ENCODE measurements around the gene MAD1L1.

MAD1L1 gene

DNA sequence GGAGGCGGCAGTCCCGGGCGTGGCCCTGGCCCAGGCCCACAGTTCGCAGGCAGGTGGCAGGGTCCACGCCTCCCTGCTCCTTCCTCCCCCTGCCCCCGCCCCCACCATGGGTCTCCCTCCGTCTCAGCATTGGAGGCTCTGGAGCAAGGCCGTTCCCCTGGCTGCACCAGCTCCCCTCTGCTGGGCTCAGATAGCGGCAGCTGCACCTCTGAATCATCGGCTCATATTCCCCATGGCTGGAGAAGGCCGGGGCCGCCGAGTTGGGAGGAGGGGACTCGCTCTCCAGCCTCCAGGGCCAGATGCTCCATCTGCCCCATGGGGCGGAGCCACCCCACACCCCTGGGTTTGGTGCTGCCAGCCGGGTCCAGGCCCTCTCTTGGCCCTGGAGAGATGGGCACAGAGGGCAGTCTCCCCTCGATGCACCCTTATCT, 417.7 kb downstream of the MAD1L1 start:
- no peak for DNase-seq (ENCODE audit: low spot score)

DNA sequence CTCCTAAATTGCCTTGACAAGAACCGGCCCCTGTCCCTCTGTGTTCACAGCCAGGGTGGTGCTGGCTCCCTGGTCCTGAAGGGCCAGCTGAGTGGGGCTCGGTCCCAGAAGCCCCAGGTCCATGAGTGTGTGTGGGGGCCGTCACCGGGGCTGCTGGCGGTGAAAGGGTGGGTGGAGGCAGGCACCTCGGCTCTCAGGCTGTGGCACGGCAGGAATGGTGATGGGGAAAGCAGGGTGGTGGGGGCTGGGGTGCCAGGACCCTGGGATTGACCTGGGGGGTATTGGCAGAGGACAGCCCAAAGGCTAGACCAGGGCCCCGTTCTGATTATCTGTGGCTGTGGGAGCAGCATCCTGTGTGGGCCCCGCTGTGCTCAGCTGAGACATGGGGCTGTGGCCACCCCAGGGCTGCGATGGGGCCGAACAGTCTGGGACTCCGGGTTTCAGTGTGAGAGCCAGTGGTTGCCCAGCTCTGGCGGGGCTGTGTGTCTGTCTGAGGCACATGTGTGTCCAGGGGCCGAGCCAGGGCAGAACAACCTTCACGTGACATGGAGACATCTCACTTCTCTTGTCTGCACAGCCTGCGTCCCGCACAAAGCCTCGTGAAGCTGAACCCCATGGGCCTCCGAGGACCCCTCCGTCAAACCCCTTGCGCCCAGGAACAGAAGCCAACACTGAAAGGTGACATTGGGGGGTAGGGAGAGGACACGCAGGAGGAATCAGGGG, 418.5 kb downstream of the MAD1L1 start:
- no peak for DNase-seq (ENCODE audit: low spot score)

GRCh38 chr7:1813394-1814088, 419.2 kb downstream of the MAD1L1 start:
- no peak for DNase-seq (ENCODE audit: low spot score)

DNA sequence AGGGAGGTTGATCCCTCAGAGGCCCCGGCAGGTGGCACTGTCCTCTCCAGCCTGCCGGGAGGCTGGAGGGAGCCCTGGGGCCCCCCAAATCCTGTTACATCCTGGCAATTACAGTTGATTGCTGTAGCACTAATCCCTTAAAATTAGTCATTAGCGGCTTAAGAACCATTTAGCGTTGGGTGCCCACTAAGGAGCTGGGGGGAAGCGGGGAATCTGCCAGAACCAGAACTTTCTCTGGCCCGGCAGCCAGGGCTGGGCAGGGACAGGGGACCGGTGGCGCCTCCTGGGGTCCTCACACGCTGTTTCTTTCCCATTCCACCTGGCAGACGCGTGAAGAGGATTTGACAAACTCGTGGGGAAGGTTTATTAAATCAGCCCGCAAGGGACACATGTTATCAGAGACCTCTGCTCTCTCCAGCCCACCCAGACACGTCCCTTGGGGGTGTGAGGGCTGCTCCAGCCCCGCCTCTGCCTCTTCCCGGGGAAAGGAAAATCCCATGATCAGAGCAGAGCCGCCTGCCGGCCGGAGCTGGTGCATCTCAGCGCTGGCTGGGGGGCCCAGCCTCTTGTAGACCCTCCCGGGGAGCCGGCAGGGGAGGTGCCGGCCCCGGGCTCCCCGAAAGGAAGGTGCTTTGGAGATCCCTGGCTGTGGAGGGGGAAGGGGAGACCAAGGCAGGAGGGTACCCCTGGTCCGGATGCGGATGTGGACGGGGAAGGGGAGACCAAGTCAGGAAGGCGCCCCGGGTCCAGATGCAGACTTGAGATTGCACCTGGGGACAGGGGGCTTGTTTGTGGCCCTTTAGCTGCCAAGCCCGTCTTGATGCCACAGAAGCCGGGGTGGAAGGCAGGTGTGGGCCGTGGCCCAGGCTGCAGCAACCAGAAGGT, 420.0 kb downstream of the MAD1L1 start:
- no peak for DNase-seq (ENCODE audit: low spot score)

GRCh38 chr7:1811850-1812508, 420.8 kb downstream of the MAD1L1 start:
- DNase-seq (ENCODE audit: low spot score), result peak; percentile 1

DNA sequence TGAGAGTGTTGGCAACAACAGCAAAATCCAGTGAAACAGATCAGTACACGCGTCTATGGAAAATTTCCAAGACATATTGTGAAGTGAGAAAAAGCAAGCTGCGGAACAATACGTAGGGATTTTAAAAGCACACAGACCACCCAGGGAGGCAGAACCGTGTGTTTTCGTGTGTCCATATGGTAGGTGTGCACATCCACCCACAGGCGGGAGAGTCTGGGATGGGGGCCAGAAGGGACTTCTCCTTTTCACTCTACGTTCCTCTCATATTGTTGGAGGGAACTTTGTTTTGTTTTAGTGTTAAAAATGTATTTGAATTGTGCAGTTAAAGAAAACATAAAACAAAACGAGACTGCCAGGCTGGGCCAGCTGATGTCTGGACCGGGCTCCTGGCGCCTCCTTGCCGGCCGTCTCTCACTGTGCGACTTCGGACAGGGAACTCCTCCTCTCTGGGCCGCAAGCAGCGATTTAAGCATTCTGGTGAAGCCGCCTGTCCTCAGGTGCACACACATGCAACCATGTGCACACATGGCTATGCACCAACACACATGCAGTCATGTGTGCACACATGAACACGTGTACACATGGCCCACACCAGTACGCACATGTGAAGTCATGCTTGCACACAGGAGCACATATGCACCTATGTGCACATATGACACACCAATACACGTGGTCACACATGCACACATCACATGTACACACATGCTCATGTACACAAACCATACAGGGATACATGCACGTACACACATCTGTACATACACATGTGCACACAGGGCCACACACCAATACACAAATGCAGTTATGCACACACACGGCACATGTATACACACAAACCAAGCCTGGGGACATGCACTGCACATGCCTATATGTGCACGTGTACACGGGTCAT, 421.5 kb downstream of the MAD1L1 start:
- DNase-seq (ENCODE audit: low spot score), result peak; percentile 0

- no peak for DNase-seq (ENCODE audit: low spot score)
These were observed 422.2 kb downstream of the MAD1L1 start for GRCh38 chr7:1810521-1810920.

DNA sequence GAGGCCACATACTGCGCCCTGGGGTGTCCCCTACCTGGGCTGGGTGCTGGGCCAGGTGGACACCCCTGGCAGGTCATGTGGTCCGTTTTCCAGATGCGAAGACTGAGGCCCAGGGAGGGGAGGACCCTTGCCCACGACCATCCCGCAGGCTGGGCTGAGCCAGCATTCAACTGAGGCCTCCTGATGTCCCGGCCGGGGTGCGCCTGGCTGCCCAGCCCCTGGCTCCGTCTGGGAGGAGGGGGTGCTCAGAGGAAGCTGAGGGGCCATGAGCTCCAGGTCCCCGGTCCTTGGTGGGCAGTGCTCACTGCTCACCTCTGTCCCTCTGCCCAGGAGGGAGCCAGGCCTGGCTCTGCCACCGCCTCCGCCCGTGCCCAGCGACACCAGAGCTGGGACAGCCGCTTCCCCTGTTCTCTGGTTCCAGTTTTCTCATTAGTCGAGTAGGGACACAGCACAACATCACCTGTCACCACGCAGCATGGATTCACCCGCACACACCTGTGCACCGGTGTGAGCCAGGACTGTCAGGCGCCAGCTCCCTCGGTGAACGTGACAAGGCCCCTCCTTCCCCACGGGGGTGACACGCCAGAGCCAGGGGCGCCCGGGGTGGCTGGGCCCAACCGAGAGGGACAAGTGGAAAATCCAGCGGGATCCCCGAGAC, 423.0 kb downstream of the MAD1L1 start:
- no peak for DNase-seq (ENCODE audit: low spot score)

GRCh38 chr7:1809070-1809469, 423.7 kb downstream of the MAD1L1 start:
- DNase-seq (ENCODE audit: low spot score), result no peak

DNA sequence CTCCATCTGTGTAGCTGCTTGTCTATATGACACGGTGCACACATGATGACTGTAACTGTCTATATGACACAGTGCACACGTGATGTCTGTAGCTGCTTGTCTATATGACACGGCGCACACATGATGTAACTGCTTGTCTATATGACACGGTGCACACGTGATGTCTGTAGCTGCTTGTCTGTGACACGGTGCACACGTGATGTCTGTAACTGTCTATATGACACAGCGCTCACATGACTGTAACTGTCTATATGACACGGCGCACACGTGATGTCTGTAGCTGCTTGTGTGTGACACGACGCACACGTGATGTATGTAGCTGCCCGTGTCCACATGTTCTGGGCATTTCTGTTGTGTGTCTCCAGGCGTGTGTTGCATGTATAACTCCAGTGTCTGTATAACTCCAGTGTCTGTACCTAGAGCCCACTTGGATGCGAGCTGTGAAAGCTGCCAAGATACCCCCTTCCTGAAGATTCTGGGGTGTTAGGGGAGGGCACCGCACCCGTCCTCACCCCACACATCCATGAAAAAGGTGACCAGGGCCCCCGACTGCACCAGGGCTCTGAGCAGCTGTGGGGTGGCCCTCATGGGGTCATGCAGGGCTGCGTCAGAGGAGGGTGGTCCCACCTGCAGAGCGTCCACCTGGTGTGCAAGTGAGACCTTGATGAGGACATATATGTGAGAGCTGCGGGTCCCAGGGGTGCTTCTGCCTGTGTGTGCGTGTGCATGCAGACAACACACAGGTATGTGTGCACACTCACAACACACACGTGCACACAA, 424.7 kb downstream of the MAD1L1 start:
- DNase-seq (ENCODE audit: low spot score), result no peak

DNA sequence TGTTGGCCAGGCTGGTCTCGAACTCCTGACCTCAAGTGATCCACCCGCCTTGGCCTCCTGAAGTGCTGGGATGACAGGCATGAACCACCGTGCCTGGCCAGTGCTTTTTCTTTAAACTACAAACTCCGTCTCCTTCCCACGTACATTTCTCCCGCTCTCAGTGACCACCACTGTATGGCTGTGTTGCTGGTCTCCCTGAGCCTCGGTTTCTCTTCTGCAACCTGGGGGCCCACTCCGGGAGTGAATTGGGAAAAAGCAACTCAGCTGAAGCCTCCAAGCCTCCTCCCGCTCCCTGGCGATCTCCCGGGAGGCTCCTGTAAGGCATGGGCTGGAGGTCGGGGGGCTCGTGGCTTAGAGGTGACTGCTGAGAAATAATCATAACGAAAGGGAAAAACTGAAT, 426.4 kb downstream of the MAD1L1 start:
- no peak for DNase-seq (ENCODE audit: low spot score)

DNA sequence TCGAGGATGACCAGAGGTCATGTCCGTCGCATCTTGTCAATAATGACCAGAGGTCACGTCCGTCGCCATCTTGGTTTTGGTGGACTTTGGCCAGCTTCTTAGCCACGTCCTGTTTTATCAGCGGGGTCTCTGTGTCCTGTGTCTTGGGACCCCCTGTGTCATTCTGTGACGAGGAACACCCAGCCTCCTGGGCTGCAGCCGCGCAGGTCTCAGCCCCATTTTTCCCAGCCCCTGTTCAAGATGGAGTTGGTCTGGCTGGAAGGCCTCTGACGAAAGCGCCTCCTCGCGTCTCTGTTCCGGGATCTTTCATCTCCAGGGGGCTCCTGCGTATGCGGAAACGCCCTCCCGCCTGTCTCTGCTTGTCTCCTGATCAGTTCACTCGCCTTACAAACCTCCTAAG, 428.4 kb downstream of the MAD1L1 start:
- no peak for DNase-seq (ENCODE audit: low spot score)

GRCh38 chr7:1802899-1803298, 429.8 kb downstream of the MAD1L1 start:
- no peak for DNase-seq (ENCODE audit: low spot score)

DNA sequence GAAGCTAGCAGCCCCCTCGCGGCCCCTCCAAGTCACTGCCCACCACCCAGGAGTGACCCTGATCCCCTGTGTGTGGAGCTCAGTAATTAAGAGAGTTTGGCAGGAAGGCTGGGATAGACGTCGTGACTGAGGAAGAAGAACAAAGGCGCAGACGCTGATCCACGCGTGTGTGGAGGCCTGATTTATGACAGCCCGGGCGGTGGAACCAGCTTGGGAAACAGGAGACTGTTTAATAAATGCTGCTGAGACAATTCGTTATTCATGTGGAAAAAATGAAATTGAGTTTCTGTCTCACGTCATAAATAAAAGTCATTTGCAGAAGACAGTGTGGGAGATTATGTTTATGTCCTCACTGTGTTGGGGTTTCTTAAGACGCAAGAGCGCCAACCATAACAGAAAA, 431.8 kb downstream of the MAD1L1 start:
- DNase-seq (ENCODE audit: low spot score), result no peak

DNA sequence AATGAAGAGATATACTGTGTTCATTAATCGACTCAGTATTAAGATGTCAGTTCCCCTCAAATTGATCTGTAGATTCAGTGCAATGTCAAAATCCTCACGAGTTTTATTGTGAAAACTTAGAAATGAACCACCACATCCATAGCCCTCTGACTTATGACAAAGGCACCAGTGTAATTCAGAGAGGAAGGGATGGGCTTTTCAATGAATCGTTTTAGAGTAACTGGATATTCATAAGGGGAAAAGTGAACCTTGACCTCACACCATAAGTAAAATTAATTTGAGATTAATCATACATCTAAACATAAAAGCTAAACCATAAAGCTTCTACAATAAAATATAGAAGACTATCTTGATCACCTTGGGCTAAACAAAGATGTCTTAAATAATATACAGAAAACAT, 434.6 kb downstream of the MAD1L1 start:
- no peak for DNase-seq (ENCODE audit: low spot score)

DNA sequence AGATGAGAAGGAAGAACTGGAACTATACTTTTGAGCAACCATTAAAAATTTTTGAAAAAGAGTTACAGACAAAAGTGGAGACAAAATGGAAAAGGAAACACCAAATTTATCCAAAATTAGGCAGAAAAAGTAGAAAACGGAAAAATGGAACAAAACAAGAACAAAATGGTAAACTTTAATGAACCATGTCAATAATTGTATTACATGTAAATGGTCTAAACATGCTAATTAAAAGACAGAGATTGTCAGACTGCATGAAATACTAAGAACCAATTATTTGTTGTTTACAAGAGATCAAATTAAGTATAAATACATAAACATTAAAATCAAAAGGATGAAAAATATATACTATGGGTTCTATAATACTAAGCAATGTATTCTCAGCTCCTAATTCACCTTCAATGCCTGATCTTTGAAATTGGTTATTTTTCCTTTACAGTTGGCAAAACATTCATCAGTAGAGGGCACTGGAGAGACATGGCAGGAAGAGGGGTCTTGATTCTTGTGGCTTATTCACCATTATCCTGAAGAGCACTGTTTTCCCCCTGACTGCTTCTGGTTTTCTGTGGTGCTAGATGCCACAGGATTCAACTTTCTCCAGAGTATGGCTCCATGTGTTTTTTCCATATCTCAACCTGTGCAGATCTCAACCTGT, 437.7 kb downstream of the MAD1L1 start:
- DNase-seq (ENCODE audit: low spot score), result no peak

GRCh38 chr7:1787681-1788235, 445.0 kb downstream of the MAD1L1 start:
- DNase-seq (ENCODE audit: low spot score), result no peak

DNA sequence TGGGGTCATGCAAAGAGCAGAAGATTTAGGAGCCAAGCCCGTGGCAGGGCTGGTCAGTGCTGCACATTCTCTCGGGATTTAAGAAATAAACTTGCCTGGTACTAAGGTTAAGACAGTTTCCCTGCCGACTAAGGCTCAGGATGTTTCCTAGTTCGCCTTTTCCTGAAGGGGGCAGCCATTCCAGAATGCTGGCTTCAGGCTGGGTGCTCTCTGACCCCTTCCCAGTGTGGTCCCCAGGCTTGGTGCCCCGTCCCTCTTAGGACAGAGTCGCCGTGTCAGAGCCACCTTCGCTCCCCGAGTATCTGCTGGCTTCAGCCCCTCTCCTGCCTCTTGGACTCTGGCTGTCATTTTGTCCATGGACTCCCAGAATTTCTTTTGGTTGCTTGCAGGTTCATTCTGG, 445.5 kb downstream of the MAD1L1 start:
- no peak for DNase-seq (ENCODE audit: low spot score)

DNA sequence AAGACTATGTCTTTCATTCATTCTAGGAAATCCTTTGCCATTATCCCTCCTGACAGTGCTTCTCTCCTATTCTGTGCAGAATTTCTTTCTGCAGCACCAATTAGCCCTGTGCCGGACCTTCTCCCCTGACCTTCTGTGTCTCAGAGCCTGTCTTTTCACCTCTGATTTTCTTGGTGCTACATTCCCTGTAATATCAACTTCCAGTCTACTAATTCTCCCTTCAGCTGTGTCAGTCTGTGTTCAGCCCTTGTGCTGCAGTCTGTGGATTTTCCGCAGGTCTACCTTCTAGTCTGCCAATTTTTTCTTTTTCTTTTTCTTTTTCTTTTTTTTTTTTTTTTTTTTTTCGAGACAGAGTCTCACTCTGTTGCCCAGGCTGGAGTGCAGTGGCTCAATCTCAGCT, 446.9 kb downstream of the MAD1L1 start:
- no peak for DNase-seq (ENCODE audit: low spot score)
